Mammary epithelial cell (primary cell): Measurements from ENCODE around the gene HMG20A.

Experiments
- EZH2 ChIP-seq: IDR thresholded peaks from 2 replicates; pipeline ENCODE4 v1.6.1; 2012; ENCODE audit warnings: low read length, inconsistent platforms, borderline replicate concordance
- TF ChIP-seq, protein P1 (sequence below), 2 donors: IDR thresholded peaks in 1 of 2; conservative IDR thresholded peaks in 1 of 2; 2 replicates each; pipeline ENCODE4 v1.5.1; 2011 to 2012; ENCODE audit warnings: inconsistent platforms in 2 of 2, low read length in 2 of 2, mild to moderate bottlenecking in 2 of 2, control low read depth in 1 of 2, low read depth in 1 of 2; ENCODE audit not compliant: insufficient read depth in 1 of 2; ENCODE audit errors: extremely low read depth in 1 of 2

GRCh38 chr15:77514641-77515402 lies 94.1 kb downstream of the HMG20A start:
- no peak for TF ChIP-seq EZH2
- TF ChIP-seq, protein P1, sequence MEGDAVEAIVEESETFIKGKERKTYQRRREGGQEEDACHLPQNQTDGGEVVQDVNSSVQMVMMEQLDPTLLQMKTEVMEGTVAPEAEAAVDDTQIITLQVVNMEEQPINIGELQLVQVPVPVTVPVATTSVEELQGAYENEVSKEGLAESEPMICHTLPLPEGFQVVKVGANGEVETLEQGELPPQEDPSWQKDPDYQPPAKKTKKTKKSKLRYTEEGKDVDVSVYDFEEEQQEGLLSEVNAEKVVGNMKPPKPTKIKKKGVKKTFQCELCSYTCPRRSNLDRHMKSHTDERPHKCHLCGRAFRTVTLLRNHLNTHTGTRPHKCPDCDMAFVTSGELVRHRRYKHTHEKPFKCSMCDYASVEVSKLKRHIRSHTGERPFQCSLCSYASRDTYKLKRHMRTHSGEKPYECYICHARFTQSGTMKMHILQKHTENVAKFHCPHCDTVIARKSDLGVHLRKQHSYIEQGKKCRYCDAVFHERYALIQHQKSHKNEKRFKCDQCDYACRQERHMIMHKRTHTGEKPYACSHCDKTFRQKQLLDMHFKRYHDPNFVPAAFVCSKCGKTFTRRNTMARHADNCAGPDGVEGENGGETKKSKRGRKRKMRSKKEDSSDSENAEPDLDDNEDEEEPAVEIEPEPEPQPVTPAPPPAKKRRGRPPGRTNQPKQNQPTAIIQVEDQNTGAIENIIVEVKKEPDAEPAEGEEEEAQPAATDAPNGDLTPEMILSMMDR (conservative IDR thresholded peaks at IDR 0.05 in 1 of 2, IDR thresholded peaks at IDR 0.05 in 1 of 2; ENCODE audit: extremely low read depth in 1 of 2, insufficient read depth in 1 of 2, low read depth in 1 of 2, low read length in 2 of 2), result no peak
